Tibial nerve (tissue), 4 donors: ENCODE data around the gene LRRC56. TPM values are rescaled to one million over a fixed set of nuclear protein-coding genes. Genes with fewer than 3 reads are reported as not detected.

Source experiments
- DNase-seq, 2 donors: peaks; one replicate each; pipeline ENCODE4 v3.0.0-alpha.2; 2019; ENCODE audit warnings: low spot score in 2 of 2
- H3K27ac ChIP-seq, 4 donors: fragments of 200-600 bp; sonication (generic) in 3 of 4; one replicate each; pipeline ENCODE4 v1.5.1; 2017 to 2019; ENCODE audit warnings: mild to moderate bottlenecking in 1 of 4
- H3K27me3 ChIP-seq, 2 donors: fragments of 200-600 bp; sonication (generic) in 1 of 2; one replicate each; pipeline versions ENCODE4 v1.5.1 to v1.6.0; 2017 to 2019
- H3K36me3 ChIP-seq, 3 donors: fragments of 200-600 bp; sonication (generic); one replicate each; pipeline ENCODE4 v1.5.1; 2018 to 2019
- H3K4me1 ChIP-seq, 4 donors: fragments of 200-600 bp; sonication (generic) in 3 of 4; one replicate each; pipeline ENCODE4 v1.5.1; 2017 to 2019
- H3K4me3 ChIP-seq, 4 donors: fragments of 200-600 bp; sonication (generic) in 3 of 4; one replicate each; pipeline ENCODE4 v1.5.1; 2017 to 2019; ENCODE audit warnings: mild to moderate bottlenecking in 1 of 4, moderate library complexity in 1 of 4
- H3K9me3 ChIP-seq, 4 donors: fragments of 200-600 bp; sonication (generic) in 3 of 4; one replicate each; pipeline ENCODE4 v1.5.1; 2017 to 2019
- CTCF ChIP-seq, 5 experiments: fragments of 200-600 bp in 3 of 5; fragments of 450-650 bp in 2 of 5; sonication (generic) in 3 of 5; IDR thresholded peaks; one replicate each; pipeline ENCODE4 v1.5.1; 2016 to 2019; ENCODE audit warnings: antibody characterized with exemption in 5 of 5, mild to moderate bottlenecking in 3 of 5, moderate library complexity in 2 of 5
- EP300 ChIP-seq, 2 donors: sonication (generic); formaldehyde crosslinking; IDR thresholded peaks; one replicate each; pipeline ENCODE4 v1.6.1; 2017; ENCODE audit warnings: antibody characterized with exemption in 2 of 2, mild to moderate bottlenecking in 1 of 2
- POLR2A ChIP-seq, 2 donors: fragments of 450-650 bp; IDR thresholded peaks; one replicate each; pipeline ENCODE4 v1.6.1; 2017; ENCODE audit warnings: antibody characterized with exemption in 2 of 2, mild to moderate bottlenecking in 2 of 2, moderate library complexity in 2 of 2
- WGBS, 2 donors: methylation state at CpG; one replicate each; pipeline ENCODE4 v1.1.5; 2018; 5-methylcytosine and 5-hydroxymethylcytosine counted together
- total RNA-seq, 4 donors: library from RNA; depleted of rRNA; stranded (reverse); fragments of >200 nt; gene quantifications; one replicate each; pipeline ENCODE4 v1.1.0, GENCODE V29; 2016

LRRC56 gene
- total RNA-seq, 4 donors from 2014 or later: 0.22 to 1.4 (median 0.60) TPM; not detected in 1

GRCh38 chr11:531919-532526 lies 5.3 kb upstream of the LRRC56 start:
- H3K4me3 ChIP-seq: no peak overlapping the region
- WGBS, 2 donors: 89% methylated on average over 16 of the region's 18 CpGs
- no peaks in the 10 kb centered on the region for H3K9me3 ChIP-seq
- DNase-seq: no peak
- no peaks in the 10 kb centered on the region for H3K27me3 ChIP-seq
- H3K27ac ChIP-seq: no peak overlapping the region
- TF ChIP-seq POLR2A (IDR thresholded peaks at IDR 0.05) (no peak), EP300 (IDR thresholded peaks at IDR 0.05) (no peak), CTCF (IDR thresholded peaks at IDR 0.05) (no peak)
- peaks cover 0 to 42% (median 0%) of the 10 kb centered on the region in 3 donors for H3K36me3 ChIP-seq
- peaks cover 0 to 36% (median 22%) of the 10 kb centered on the region in 4 donors for H3K4me1 ChIP-seq

- Histone ChIP-seq H3K9me3 (no peaks in the 10 kb centered on the region), H3K27ac (no peak overlapping the region), H3K27me3 (no peaks in the 10 kb centered on the region), H3K4me3 (no peak overlapping the region), H3K36me3 (peaks cover 0 to 42% (median 0%) of the 10 kb centered on the region in 3 donors), H3K4me1 (peaks cover 0 to 41% (median 27%) of the 10 kb centered on the region in 4 donors)
- TF ChIP-seq CTCF (IDR thresholded peaks at IDR 0.05) (no peak), POLR2A (IDR thresholded peaks at IDR 0.05) (no peak), EP300 (IDR thresholded peaks at IDR 0.05) (no peak)
- WGBS, 2 donors: 80 to 87% methylated on average over 20 to 23 of the region's 23 CpGs
- DNase-seq: no peak
Observed at GRCh38 chr11:532527-532985, 4.8 kb upstream of the LRRC56 start.

GRCh38 chr11:532986-533585 lies 4.2 kb upstream of the LRRC56 start:
- DNase-seq: no peak
- Histone ChIP-seq H3K27me3 (no peaks in the 10 kb centered on the region), H3K36me3 (peaks cover 0 to 42% (median 0%) of the 10 kb centered on the region in 3 donors), H3K4me3 (no peak overlapping the region), H3K27ac (no peak overlapping the region), H3K4me1 (peaks cover 0 to 46% (median 31%) of the 10 kb centered on the region in 4 donors), H3K9me3 (no peaks in the 10 kb centered on the region)
- TF ChIP-seq POLR2A (IDR thresholded peaks at IDR 0.05): no peak
- TF ChIP-seq EP300 (IDR thresholded peaks at IDR 0.05): no peak
- no peak for TF ChIP-seq CTCF (IDR thresholded peaks at IDR 0.05)
- 86 to 91% methylated on average over 9 to 33 of the region's 33 CpGs for WGBS, 2 donors

- H3K4me1 ChIP-seq: peaks cover 0 to 46% (median 31%) of the 10 kb centered on the region in 4 donors
- WGBS, 2 donors: 91 to 94% methylated on average over 19 to 37 of the region's 37 CpGs
- DNase-seq: no peak
- H3K27me3 ChIP-seq: no peaks in the 10 kb centered on the region
- TF ChIP-seq CTCF (IDR thresholded peaks at IDR 0.05): no peak
- no peak for TF ChIP-seq EP300 (IDR thresholded peaks at IDR 0.05)
- TF ChIP-seq POLR2A (IDR thresholded peaks at IDR 0.05): no peak
- peak overlapping the region in 3 of 4 donors; percentile 72 to 93 (median 74) for H3K4me3 ChIP-seq
- H3K9me3 ChIP-seq: no peaks in the 10 kb centered on the region
- peaks cover 0 to 42% (median 0%) of the 10 kb centered on the region in 3 donors for H3K36me3 ChIP-seq
- peak overlapping the region in 1 of 4 donors; percentile 83 for H3K27ac ChIP-seq
Observed at GRCh38 chr11:533586-534395, 3.5 kb upstream of the LRRC56 start.
